HPDE6-E6E7 (cell line): ENCODE data around the gene HAPSTR1.

Source experiments
- DNase-seq: peaks from one replicate; pipeline ENCODE4 v3.0.0; 2011; ENCODE audit warnings: missing footprints; ENCODE audit errors: extremely low spot score

Gene HAPSTR1

DNA sequence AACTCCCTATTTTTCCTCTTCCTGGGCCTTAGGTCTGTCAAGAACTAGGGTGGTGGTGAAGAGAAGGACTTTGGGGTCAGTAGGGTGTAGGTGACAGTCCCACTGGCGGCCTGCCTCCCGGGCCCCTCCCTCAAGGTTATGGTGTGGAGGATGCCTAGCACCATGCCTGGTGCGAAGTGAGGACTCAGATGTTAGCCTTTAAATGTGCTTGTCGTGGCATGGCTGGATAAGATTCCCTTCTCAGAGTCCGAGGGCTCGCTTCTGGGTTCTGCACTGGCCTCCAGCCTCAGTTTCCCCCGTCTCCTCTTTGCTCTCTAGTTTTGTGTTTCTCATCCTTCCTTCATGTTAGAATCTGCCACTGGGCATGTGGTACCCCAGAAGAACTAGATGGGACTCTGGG is 32.0 kb downstream of the HAPSTR1 start:
- DNase-seq: no peak

DNA sequence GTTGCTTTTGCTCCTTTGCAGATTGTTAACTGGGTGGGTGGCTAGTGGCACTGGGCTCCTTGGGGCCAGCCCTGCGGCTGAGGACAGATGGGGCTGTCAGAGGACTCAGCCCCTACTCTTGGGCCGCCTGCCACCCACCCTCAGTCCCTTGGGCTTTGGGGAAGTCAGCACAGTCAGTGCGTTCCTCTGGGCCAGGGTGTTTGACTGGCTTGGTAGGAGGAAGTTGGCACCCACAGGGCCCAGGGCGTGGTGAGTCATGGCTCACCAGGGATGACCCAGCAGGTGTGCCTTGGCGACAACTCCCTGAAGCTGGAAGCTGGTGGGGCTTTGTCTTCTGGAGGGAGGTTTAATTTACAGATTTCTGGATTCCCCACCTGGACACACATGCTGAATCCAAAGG is 32.4 kb downstream of the HAPSTR1 start:
- peak; percentile 77 for DNase-seq

DNA sequence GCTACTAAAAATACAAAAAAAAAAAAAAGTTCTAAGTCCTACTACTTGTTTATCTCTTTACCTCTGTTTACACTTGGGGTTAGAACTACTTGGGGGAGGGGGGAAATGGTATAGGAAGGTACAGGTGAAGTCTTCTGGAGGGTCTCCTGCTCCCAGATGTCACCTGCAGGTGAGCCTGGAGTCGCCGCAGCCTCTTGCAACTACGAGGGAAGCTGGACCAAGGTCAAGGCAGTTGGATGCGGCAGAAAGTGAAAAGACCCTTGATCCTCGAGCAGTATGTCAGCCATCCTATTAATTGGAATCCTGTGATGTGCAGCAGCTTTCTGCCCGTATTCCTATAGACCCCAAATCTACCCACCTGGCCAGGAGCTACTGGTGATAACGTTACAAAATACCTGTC is 33.0 kb downstream of the HAPSTR1 start:
- no peak for DNase-seq

DNA sequence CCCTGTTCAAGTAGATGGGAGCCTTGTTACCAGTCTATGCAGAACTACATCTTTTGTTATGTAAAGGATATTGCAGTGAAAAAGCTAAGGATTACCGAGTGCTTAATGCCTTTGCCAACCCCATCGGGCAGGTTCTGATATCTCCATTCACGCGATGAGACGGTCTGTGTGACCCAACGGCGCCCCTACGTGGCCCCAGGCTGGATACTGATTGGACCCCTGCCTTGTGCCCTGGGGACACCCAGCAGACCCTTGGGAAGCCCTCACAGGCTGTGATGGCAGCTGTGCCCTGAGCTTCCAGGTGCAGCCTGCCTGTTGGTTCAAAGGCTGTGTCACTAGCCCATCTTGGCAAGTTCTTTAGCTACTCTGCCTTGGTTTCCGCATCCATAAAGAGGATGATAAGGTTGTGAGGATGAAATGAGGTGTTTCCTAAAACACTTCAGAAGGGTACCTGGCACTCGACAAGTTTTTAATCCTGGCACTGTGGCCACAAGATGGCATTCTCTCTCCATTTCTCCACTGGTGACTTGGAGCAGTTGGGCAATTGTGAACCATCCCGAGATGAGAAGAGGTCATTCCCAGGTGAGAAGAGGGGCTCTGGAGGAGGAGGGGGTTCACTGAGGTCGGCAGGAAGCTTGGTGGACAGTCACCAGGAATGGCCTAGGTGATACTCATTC is 33.6 kb downstream of the HAPSTR1 start:
- no peak for DNase-seq

DNA sequence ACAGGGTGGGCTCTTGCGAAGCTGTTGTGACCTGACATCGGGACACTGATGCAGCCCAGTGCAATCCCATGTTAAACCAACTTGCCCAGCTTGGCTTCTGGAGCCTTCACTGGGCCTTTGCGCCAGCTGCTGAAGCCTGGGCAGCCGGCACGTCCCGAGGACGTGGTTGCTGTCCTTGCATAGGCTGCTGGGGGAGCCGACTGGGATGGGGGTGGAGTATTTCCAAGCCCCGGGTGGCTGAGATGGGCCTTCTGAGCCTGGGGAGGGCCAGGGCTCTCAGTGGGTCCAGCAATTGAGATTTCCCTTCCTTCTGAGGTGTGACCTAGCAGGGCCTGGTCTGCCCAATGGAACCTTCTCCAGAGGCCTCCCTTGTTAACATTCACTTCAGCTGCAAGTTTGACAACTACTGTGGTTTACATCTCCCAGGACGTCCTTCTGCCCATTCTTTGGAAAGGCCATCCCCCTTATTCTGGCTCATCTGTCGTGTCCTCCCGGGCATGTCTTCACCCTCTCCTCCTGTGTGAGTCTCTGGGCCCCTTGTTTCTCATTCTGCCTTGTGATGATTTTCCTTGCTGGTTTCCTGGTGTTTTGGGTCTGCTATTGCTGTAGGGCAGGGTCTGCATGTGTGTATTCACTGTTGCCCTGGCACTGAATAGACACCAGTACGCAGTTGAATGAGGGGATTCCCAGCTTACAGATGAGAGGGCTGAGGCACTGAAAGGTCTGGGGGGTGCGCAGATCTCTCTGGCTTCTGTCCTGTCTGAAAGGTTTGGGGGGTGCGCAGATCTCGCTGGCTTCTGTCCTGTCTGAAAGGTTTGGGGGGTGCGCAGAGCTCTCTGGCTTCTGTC is 34.4 kb downstream of the HAPSTR1 start:
- no peak for DNase-seq

DNA sequence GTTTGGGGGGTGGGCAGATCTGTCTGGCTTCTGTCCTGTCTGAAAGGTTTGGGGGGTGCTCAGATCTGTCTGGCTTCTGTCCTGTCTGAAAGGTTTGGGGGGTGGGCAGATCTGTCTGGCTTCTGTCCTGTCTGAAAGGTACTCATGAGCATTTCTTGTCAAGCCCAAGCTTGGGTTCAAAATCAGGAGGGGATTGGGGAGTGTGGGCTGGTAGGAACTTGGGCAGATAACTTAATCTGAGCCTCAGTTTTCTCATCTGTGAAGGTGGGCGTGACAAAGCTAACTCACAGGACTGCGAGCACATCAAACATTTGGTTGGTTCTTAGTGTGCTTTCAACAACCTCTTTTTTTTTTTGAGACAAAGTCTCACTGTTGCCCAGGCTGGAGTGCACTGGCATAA is 35.2 kb downstream of the HAPSTR1 start:
- DNase-seq: no peak

DNA sequence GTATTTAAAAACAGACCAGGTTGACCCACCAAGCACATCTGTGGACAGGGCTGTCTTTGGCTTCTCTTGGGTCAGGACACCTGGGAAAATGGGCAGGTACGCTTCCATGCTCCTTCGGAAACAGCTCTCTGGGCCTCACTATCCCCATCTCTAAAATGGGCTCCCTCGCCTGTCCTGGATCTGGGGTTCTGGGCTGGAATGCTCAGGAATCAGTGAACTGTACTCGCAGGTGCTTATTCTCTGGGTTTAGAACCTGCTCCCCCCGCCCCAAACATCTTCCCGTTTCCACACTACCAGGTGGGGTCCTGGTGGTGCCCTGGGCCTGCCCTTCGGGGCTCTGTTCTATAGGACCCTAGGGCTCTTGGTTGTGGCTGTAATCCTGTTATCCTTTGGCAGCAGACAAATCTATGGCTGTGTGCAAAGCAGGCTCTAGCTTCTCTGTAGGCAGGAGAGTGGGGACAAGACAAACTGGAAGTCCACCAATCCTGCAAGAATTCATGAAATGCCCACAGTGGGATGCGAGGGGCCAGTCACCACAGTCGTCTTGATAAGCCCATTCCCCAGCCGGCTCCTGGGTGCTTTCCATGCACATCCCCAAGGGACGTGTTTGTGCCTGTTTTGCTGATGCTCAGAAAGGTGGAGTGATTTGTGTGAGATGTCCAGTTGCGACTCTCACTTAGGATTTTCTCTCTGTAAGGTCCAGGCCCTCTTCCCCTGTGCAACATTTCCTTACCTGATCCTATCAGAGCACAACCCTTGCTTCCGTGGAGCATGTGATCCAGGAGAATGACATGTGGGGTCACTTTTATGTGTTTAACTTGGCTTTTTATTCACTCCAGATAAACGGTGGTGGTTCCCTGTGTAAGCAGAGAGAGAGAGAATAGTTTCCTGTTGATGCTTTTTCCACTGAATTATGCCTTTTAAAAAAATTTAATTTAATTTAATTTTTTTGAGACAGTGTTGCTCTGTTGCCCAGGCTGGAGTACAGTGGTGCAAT is 37.2 kb downstream of the HAPSTR1 start:
- DNase-seq: no peak

DNA sequence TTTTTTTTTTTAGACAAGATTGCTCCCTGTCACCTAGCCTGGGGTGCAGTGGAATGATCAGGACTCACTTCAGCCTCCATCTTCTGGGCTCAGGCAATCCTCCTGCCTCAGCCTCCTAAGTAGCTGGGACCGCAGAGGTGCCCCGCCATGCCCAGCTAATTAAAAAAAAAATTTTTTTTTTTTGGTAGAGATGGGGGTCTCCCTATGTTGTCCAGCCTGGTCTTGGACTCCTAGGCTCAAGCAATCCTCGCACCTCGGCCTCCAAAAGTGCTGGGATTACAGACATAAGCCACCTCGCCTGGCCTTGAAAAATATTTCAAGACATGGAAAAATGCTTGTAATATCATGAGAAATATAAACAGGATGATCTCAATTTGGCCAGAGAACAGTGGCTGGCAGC is 42.9 kb downstream of the HAPSTR1 start:
- DNase-seq: no peak

DNA sequence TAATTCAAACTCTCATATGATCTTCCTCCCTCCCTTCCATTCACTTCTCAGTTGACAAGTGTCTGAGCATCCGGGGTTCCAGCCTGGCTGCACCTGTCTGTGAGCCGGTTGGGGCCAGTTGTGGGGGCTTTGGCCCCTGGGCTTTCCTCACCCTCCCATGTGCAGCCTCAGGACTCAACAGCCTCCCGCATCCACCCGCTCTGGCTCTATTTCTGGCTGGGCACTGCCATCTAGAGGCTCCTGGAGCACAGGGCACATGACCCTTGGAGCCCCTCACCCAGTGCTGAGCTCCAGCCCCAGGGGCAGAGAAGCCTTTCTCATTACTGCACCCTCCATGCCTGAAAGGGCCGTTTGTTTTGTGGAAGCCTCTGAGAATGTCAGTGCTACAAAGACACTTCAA is 43.3 kb downstream of the HAPSTR1 start:
- DNase-seq: peak; percentile 64

DNA sequence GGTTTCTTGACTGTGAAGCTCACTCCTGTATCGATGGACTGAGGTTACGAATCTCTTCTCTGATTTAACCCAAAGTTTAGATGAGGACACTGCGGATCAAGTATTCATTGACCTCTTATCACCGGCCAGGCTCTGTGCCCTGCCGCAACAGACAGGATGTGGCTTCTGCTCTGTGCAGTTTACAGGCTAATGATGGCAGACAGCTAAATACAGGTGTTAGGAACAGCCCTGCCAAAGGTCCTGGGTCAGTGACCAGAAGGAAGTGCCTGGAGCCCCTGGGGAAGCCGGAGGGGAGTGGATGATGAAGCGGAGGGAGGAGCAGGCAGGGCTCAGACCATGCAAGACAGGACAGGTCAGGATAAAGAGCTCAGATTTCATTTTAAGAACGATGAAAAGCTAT is 44.4 kb downstream of the HAPSTR1 start:
- no peak for DNase-seq

DNA sequence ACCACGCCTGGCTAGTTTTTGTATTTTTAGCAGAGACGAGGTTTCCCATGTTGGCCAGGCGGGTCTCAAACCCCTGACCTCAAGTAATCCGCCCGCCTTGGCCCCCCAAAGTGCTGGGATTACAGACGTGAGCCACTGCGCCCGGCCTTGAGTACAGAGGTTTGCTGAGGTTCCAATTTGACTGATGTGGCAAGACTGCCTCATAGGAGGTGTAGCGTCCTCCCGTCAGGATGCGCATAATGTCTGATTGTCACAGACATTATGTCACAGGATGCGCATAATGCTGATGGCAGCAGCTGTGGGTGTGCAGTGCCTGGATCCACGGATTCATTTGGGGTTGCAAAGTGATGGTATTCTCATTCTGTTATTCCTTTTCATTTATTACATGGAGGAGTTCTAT is 45.2 kb downstream of the HAPSTR1 start:
- DNase-seq: no peak

DNA sequence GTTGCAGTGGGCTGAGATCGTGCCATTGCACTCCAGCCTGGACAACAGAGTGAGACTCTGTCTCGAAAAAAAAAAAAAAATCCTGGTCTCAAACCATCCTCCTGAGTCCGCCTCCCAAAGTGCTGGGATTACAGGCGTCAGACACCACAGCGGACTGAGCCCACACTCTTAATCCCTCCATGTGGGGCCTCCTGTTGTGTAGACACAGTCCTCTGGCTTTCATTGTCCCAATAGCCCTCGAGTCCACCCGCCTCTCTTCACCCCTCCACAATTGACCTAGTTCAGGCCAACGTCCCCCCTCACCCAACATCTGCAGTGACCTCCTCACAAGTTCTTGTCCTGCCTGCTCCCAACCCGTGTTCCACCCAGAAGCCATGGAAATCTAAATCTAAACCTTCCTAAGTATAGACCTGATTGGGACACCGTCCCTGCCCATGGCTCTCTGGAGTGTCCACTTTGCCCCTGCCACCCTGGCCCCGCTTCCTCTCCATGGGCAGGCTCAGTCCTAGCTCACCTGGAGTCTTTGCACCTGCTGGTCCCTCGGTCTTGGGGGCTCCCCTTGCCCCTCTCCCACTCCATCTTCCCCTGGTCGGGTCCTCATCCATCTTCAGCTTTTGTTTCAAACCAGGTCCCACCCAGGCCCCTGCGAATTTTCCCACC is 46.7 kb downstream of the HAPSTR1 start:
- DNase-seq: no peak

DNA sequence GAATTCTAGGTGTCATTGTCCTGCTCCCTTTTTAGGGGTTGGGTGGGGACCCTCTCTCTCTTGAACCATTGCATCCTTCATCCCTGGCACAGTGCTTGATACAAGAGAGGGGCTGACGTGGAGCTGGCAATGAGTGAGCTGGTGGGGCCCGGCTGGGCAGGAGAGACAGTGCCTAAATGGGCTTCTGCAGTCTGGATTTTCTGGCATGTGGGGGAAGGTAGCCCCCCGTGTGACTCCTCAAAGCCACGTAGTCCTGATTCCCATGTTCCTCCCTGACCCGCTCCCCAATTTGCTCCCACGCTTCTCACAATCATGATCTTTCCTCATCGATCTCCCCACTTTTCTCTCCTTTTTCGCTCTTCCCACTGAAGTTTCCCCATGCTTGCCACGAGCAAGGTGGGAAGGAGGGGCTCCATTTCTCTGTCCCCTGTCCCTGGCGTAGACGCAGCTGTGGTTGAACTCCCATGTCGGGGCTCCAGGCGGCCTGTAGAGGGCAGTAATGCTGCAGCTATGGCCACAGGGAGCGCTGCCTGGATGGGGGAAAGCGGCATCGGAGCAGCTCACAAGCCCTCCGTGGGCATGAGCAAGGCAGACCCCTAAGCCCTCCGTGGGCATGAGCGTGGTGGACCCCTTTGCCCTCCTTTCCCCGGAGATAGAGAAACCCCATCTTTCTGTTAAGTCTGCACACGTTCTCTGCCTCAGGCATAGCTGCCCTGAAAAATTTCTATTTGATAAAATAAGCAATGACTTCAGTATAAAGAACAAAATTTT is 47.5 kb downstream of the HAPSTR1 start:
- no peak for DNase-seq

DNA sequence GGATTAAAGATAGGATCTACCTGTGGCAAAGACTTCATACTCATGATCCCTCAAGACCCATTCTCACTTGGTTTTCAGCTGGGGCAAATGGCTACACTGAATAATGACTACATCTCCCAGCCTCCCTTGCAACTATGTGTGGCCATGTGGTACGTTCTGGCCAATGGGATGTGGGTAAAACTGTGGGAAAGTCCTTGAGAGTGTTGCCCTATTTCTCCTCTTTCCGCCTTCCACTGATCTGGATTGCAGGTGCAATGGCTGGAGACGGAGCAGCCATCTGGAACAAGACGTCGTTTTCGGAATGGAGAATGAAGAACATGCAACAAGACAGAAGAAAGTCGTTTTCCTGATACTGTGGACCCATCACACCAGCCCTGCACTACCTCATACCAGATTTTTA is 48.5 kb downstream of the HAPSTR1 start:
- no peak for DNase-seq
